CD4-positive, alpha-beta T cell (primary cell): ENCODE results near the gene GRID2. TPM values are rescaled to one million over a fixed set of nuclear protein-coding genes. Genes with fewer than 3 reads are reported as not detected.

Source experiments
- ATAC-seq: fragments of 200-7000 bp; cut with Tn5 transposase; one replicate; pipeline ENCODE4 v1.10.0; 2022; ENCODE audit warnings: mild to moderate bottlenecking; ENCODE audit not compliant: poor library complexity
- CTCF ChIA-PET: fragments of 350-600 bp; sonication (Branson Sonifier 250); formaldehyde crosslinking; loops from one replicate; lab custom pipeline; 2021; ENCODE audit warnings: antibody characterized with exemption, inconsistent platforms; lab: Charles Lee
- POLR2A ChIA-PET: fragments of 350-600 bp; sonication (Branson Sonifier 250); formaldehyde crosslinking; loops from one replicate; lab custom pipeline; 2021; ENCODE audit warnings: antibody characterized with exemption, inconsistent platforms; lab: Charles Lee
- DNase-seq, 14 experiments: peaks; one replicate each; pipeline ENCODE4 v3.0.0-alpha.2; 2013 to 2020; ENCODE audit warnings: mixed read lengths in 2 of 14
- H3K27ac ChIP-seq, 2 donors: one replicate each; pipeline versions ENCODE4 v1.5.1 to v1.7.0; 2013; ENCODE audit warnings: low read length in 2 of 2, low read depth in 1 of 2, mild to moderate bottlenecking in 1 of 2
- H3K27me3 ChIP-seq, 2 experiments: 1 replicate in 1 of 2; 2 replicates in 1 of 2; pipeline versions ENCODE4 v1.6.1 to v1.7.0; 2013; ENCODE audit warnings: low read length in 2 of 2, control low read depth in 1 of 2, mild to moderate bottlenecking in 1 of 2, moderate library complexity in 1 of 2; ENCODE audit not compliant: insufficient read depth in 2 of 2, control insufficient read depth in 1 of 2
- H3K36me3 ChIP-seq: one replicate; pipeline ENCODE4 v1.6.1; 2013; ENCODE audit warnings: low read length, control low read depth; ENCODE audit not compliant: insufficient read depth
- H3K4me1 ChIP-seq: one replicate; pipeline ENCODE4 v1.6.1; 2013; ENCODE audit warnings: low read length, control low read depth; ENCODE audit not compliant: insufficient read depth
- H3K4me3 ChIP-seq: one replicate; pipeline ENCODE4 v1.5.1; 2013; ENCODE audit warnings: mild to moderate bottlenecking, low read length, moderate library complexity
- H3K9me3 ChIP-seq, 2 experiments: 1 replicate in 1 of 2; 2 replicates in 1 of 2; pipeline versions ENCODE4 v1.6.1 to v1.7.0; 2013; ENCODE audit warnings: low read length in 2 of 2, mild to moderate bottlenecking in 2 of 2, control low read depth in 1 of 2, moderate library complexity in 1 of 2; ENCODE audit not compliant: control insufficient read depth in 1 of 2, insufficient read depth in 1 of 2
- H3K27ac Mint-ChIP-seq: one replicate; pipeline ENCODE4 v1.8.0; 2020; ENCODE audit warnings: mixed read lengths
- H3K27me3 Mint-ChIP-seq: one replicate; pipeline ENCODE4 v1.8.0; 2021; ENCODE audit warnings: mixed read lengths
- H3K36me3 Mint-ChIP-seq: one replicate; pipeline ENCODE4 v1.8.0; 2021; ENCODE audit warnings: low read depth, mixed read lengths
- H3K4me1 Mint-ChIP-seq: one replicate; pipeline ENCODE4 v1.8.0; 2021; ENCODE audit warnings: low read depth, mixed read lengths
- H3K4me3 Mint-ChIP-seq: one replicate; pipeline ENCODE4 v1.8.0; 2020; ENCODE audit warnings: mild to moderate bottlenecking, mixed read lengths
- H3K9me3 Mint-ChIP-seq: one replicate; pipeline ENCODE4 v1.8.0; 2020; ENCODE audit warnings: mixed read lengths
- CTCF ChIP-seq: fragments of 200-600 bp; IDR thresholded peaks from one replicate; pipeline ENCODE4 v1.8.0; 2022; ENCODE audit warnings: antibody characterized with exemption, mild to moderate bottlenecking
- intact Hi-C, 2 experiments: fragments of 100-400 bp; cut with DNase I in 1 of 2; cut with micrococcal nuclease in 1 of 2; formaldehyde crosslinking; loops; one replicate each; pipeline versions ENCODE4 v1.15.1 to v1.9.0; 2023 to 2025; cut with DNase I, micrococcal nuclease
- total RNA-seq, 174 experiments: library from RNA in 2 of 174; stranded (reverse) in 2 of 174; gene quantifications; one replicate each; pipeline ENCODE4 v1.2.3 and lab custom pipeline; 2021 to 2026

Gene GRID2
- total RNA-seq, 2 experiments from 2014 or later, result not detected

- Histone ChIP-seq H3K36me3 (no peaks in the 10 kb centered on the region), H3K27ac (no peak overlapping the region), H3K9me3 (peaks cover 0 to 9% of the 10 kb centered on the region in 2 experiments), H3K4me3 (no peak overlapping the region), H3K27me3 (no peaks in the 10 kb centered on the region), H3K4me1 (no peaks in the 10 kb centered on the region)
- Mint-ChIP-seq H3K4me3 (no peak overlapping the region), H3K36me3 (no peaks in the 10 kb centered on the region), H3K27ac (no peak overlapping the region), H3K27me3 (no peaks in the 10 kb centered on the region), H3K4me1 (no peaks in the 10 kb centered on the region), H3K9me3 (no peaks in the 10 kb centered on the region)
- no peak for ATAC-seq
- intact Hi-C loops, result no loop called here
- DNase-seq, result no peak
- POLR2A ChIA-PET, result no interaction called here
- CTCF ChIA-PET, result no interaction called here
- no peak for TF ChIP-seq CTCF
Measured at GRCh38 chr4:93384887-93385286, 1081.1 kb downstream of the GRID2 start.

- intact Hi-C loops, result no loop called here
- POLR2A ChIA-PET, result no interaction called here
- ATAC-seq, result no peak
- no peak for TF ChIP-seq CTCF
- Histone ChIP-seq H3K9me3 (peaks cover 0 to 3% of the 10 kb centered on the region in 2 experiments), H3K27ac (no peak overlapping the region), H3K4me1 (no peaks in the 10 kb centered on the region), H3K4me3 (no peak overlapping the region), H3K36me3 (no peaks in the 10 kb centered on the region), H3K27me3 (no peaks in the 10 kb centered on the region)
- Mint-ChIP-seq H3K36me3 (no peaks in the 10 kb centered on the region), H3K4me3 (no peak overlapping the region), H3K4me1 (no peaks in the 10 kb centered on the region), H3K9me3 (no peaks in the 10 kb centered on the region), H3K27me3 (no peaks in the 10 kb centered on the region), H3K27ac (no peak overlapping the region)
- no peak for DNase-seq
- CTCF ChIA-PET, result no interaction called here
Measured at GRCh38 chr4:93394545-93395081, 1090.8 kb downstream of the GRID2 start.

- no peaks in the 10 kb centered on the region for H3K4me1 ChIP-seq
- POLR2A ChIA-PET, result no interaction called here
- DNase-seq, result no peak
- Mint-ChIP-seq H3K36me3 (no peaks in the 10 kb centered on the region), H3K9me3 (no peaks in the 10 kb centered on the region), H3K4me1 (no peaks in the 10 kb centered on the region), H3K4me3 (no peak overlapping the region), H3K27me3 (no peaks in the 10 kb centered on the region), H3K27ac (no peak overlapping the region)
- intact Hi-C loops, result no loop called here
- no peaks in the 10 kb centered on the region for H3K9me3 ChIP-seq
- no peaks in the 10 kb centered on the region for H3K36me3 ChIP-seq
- no peak overlapping the region for H3K4me3 ChIP-seq
- no peak overlapping the region for H3K27ac ChIP-seq
- ATAC-seq, result no peak
- no peaks in the 10 kb centered on the region for H3K27me3 ChIP-seq
- TF ChIP-seq CTCF, result no peak
- CTCF ChIA-PET, result no interaction called here
Measured at GRCh38 chr4:93396272-93396671, 1092.5 kb downstream of the GRID2 start.
